Esophagus squamous epithelium (tissue), 4 donors: ENCODE measurements around the gene DHRS4L2.
"Not testable (repeated sequence)": the region's sequence is repeated elsewhere in the genome, so short reads cannot be mapped to it uniquely, and the experiment has no call there.

Experiments
- CTCF ChIP-seq, 6 experiments: fragments of 450-650 bp in 4 of 6; fragments of 200-600 bp in 2 of 6; sonication (generic) in 2 of 6; IDR thresholded peaks; one replicate each; pipeline ENCODE4 v1.5.1; 2016 to 2019; ENCODE audit warnings: antibody characterized with exemption in 6 of 6, mild to moderate bottlenecking in 4 of 6, moderate library complexity in 4 of 6
- POLR2A ChIP-seq, 4 donors: fragments of 450-650 bp; IDR thresholded peaks; one replicate each; pipeline ENCODE4 v1.6.1; 2017; ENCODE audit warnings: antibody characterized with exemption in 4 of 4, mild to moderate bottlenecking in 4 of 4, moderate library complexity in 3 of 4

- TF ChIP-seq CTCF, POLR2A (IDR thresholded peaks at IDR 0.05): not testable (repeated sequence)
Measured at GRCh38 chr14:24018978-24019377, 30.2 kb downstream of the DHRS4L2 start.
